Bronchial smooth muscle cell (primary cell): ENCODE data around the gene SCAI. TPM values are rescaled to one million over a fixed set of nuclear protein-coding genes. Genes with fewer than 3 reads are reported as not detected.

Source experiments
- total RNA-seq: library from RNA; depleted of rRNA; stranded (reverse); fragments of >200 nt; gene quantifications from 2 replicates; pipeline ENCODE4 v1.2.1, GENCODE V29; 2014

Gene SCAI
- total RNA-seq: 6.6 and 7.5 TPM in 2 replicates

GRCh38 chr9:125143377-125144090 is at the start of gene SCAI:
Gene SCAI (minus strand): TSS chr9:125143528. CDS start chr9:125143437, 91 bp downstream.

GRCh38 chr9:125189361-125190289 is 46.3 kb upstream of the SCAI start, which contains the start of gene PPP6C:
Gene PPP6C (minus strand): TSS chr9:125189803. CDS start chr9:125189718, 85 bp downstream.

GRCh38 chr9:124940894-124941678 is 202.2 kb downstream of the SCAI start, which contains the start of gene GOLGA1:
Gene GOLGA1 (minus strand): TSS chr9:124941083. CDS start chr9:124938711, 2,372 bp downstream.

Other genes with a start within 250 kb of the SCAI start
- gene GOLGA1, start 202.4 kb downstream of the SCAI start, total RNA-seq: 6.7 and 9.8 TPM in 2 replicates
- gene PPP6C, start 46.3 kb upstream of the SCAI start, total RNA-seq: 7.3 TPM in 2 replicates
- gene RABEPK, start 57.0 kb upstream of the SCAI start, total RNA-seq: 37.8 and 53.8 TPM in 2 replicates
- gene HSPA5, start 97.8 kb upstream of the SCAI start, total RNA-seq: 176 TPM in 2 replicates
- gene GAPVD1, start 118.3 kb upstream of the SCAI start, total RNA-seq: 28.4 and 29.5 TPM in 2 replicates